ENCODE data around the gene RPL29. TPM values are rescaled to one million over a fixed set of nuclear protein-coding genes. Genes with fewer than 3 reads are reported as not detected.
"Not testable (repeated sequence)": the region's sequence is repeated elsewhere in the genome, so short reads cannot be mapped to it uniquely, and the experiment has no call there.

The RPL29 gene
- total RNA-seq, 1 donor from 2014 or later: 1,940 TPM

GRCh38 chr3:52001443-52001974 is 5.8 kb upstream of the RPL29 start:
- H3K4me3 ChIP-seq (ENCODE audit: low read depth, low read length): no peak overlapping the region
- H3K36me3 ChIP-seq (ENCODE audit: control insufficient read depth, insufficient read depth, low read length): no peaks in the 10 kb centered on the region
- peak; percentile 96 for TF ChIP-seq CTCF (IDR thresholded peaks at IDR 0.05; ENCODE audit: insufficient read depth, low read length, severe bottlenecking)
- no peaks in the 10 kb centered on the region for H3K27me3 ChIP-seq (ENCODE audit: control insufficient read depth, insufficient read depth, low read length)
- FAIRE-seq (no peak), DNase-seq (ENCODE audit: low read depth) (peak; percentile 46)

GRCh38 chr3:51999846-52000245 is 4.2 kb upstream of the RPL29 start:
- Histone ChIP-seq H3K4me3 (ENCODE audit: low read depth, low read length) (no peak overlapping the region), H3K27me3 (ENCODE audit: control insufficient read depth, insufficient read depth, low read length) (no peaks in the 10 kb centered on the region), H3K36me3 (ENCODE audit: control insufficient read depth, insufficient read depth, low read length) (peaks cover under 1% of the 10 kb centered on the region)
- TF ChIP-seq CTCF (IDR thresholded peaks at IDR 0.05; ENCODE audit: insufficient read depth, low read length, severe bottlenecking): no peak
- DNase-seq (ENCODE audit: low read depth) (no peak), FAIRE-seq (peak; percentile 77)

GRCh38 chr3:51998774-51999173 is 3.1 kb upstream of the RPL29 start:
- DNase-seq (ENCODE audit: low read depth) (no peak), FAIRE-seq (no peak)
- no peak for TF ChIP-seq CTCF (IDR thresholded peaks at IDR 0.05; ENCODE audit: insufficient read depth, low read length, severe bottlenecking)
- Histone ChIP-seq H3K27me3 (ENCODE audit: control insufficient read depth, insufficient read depth, low read length) (no peaks in the 10 kb centered on the region), H3K4me3 (ENCODE audit: low read depth, low read length) (no peak overlapping the region), H3K36me3 (ENCODE audit: control insufficient read depth, insufficient read depth, low read length) (peaks cover 9% of the 10 kb centered on the region)

GRCh38 chr3:51997935-51998596 is 2.4 kb upstream of the RPL29 start:
- H3K36me3 ChIP-seq (ENCODE audit: control insufficient read depth, insufficient read depth, low read length): peaks cover 11% of the 10 kb centered on the region
- FAIRE-seq (peak; percentile 36), DNase-seq (ENCODE audit: low read depth) (peak; percentile 79)
- no peaks in the 10 kb centered on the region for H3K27me3 ChIP-seq (ENCODE audit: control insufficient read depth, insufficient read depth, low read length)
- TF ChIP-seq CTCF (IDR thresholded peaks at IDR 0.05; ENCODE audit: insufficient read depth, low read length, severe bottlenecking): no peak
- H3K4me3 ChIP-seq (ENCODE audit: low read depth, low read length): no peak overlapping the region

GRCh38 chr3:51997172-51997571 is 1.5 kb upstream of the RPL29 start:
- no peak for TF ChIP-seq CTCF (IDR thresholded peaks at IDR 0.05; ENCODE audit: insufficient read depth, low read length, severe bottlenecking)
- H3K36me3 ChIP-seq (ENCODE audit: control insufficient read depth, insufficient read depth, low read length): peaks cover 14% of the 10 kb centered on the region
- no peak overlapping the region for H3K4me3 ChIP-seq (ENCODE audit: low read depth, low read length)
- no peaks in the 10 kb centered on the region for H3K27me3 ChIP-seq (ENCODE audit: control insufficient read depth, insufficient read depth, low read length)
- DNase-seq (ENCODE audit: low read depth) (no peak), FAIRE-seq (no peak)

GRCh38 chr3:51994530-51994929 is 1.2 kb downstream of the RPL29 start:
- FAIRE-seq (no peak), DNase-seq (ENCODE audit: low read depth) (no peak)
- Histone ChIP-seq H3K36me3 (ENCODE audit: control insufficient read depth, insufficient read depth, low read length) (peaks cover 17% of the 10 kb centered on the region), H3K27me3 (ENCODE audit: control insufficient read depth, insufficient read depth, low read length) (no peaks in the 10 kb centered on the region), H3K4me3 (ENCODE audit: low read depth, low read length) (peak overlapping the region; percentile 86)
- TF ChIP-seq CTCF (IDR thresholded peaks at IDR 0.05; ENCODE audit: insufficient read depth, low read length, severe bottlenecking): no peak

- not testable (repeated sequence) for FAIRE-seq; H3K4me3 ChIP-seq (ENCODE audit: low read depth, low read length); DNase-seq (ENCODE audit: low read depth); H3K27me3 ChIP-seq (ENCODE audit: control insufficient read depth, insufficient read depth, low read length)
- peaks cover 17% of the 10 kb centered on the region for H3K36me3 ChIP-seq (ENCODE audit: control insufficient read depth, insufficient read depth, low read length)
Measured at GRCh38 chr3:51993657-51994056, 2.0 kb downstream of the RPL29 start.
